K562 (cell line): ENCODE data around the gene CAGE1. TPM values are rescaled to one million over a fixed set of nuclear protein-coding genes. Genes with fewer than 3 reads are reported as not detected.

Experiments used
- ATAC-seq: fragments of 200-7000 bp; cut with Tn5 transposase; 3 replicates; pipeline ENCODE4 v1.9.1; 2020; ENCODE audit warnings: moderate library complexity
- BruUV-seq: library from RNA; stranded (reverse); fragments of 400-500 nt; replicated peaks from 2 replicates; lab custom pipeline; 2021; lab: Mats Ljungman, UMichigan
- CTCF ChIA-PET: fragments of 300-600 bp; formaldehyde crosslinking; extraction: SDS; loops from one replicate; lab custom pipeline; 2021; ENCODE audit warnings: low intra/inter-chr PET ratio; lab: Yijun Ruan, JAX
- POLR2A ChIA-PET: fragments of 300-600, 350-650 bp; sonication (Branson Sonifier 250); formaldehyde crosslinking; extraction: SDS; loops from one replicate; lab custom pipeline; 2021; ENCODE audit warnings: antibody characterized with exemption, inconsistent platforms; lab: Yijun Ruan, JAX
- DNase-seq, 4 experiments: peaks; one replicate each; pipeline versions ENCODE4 v3.0.0 to v3.0.0-alpha.2; 2011 to 2018; ENCODE audit warnings: low spot score in 3 of 4, mixed read lengths in 3 of 4; ENCODE audit errors: extremely low read depth in 1 of 4
- FAIRE-seq: peaks from 2 replicates; lab custom pipeline; 2011; peaks lifted over from hg19 to GRCh38; lab: Jason Lieb, UNC
- H2AFZ ChIP-seq: 2 replicates; pipeline ENCODE4 v1.6.0; 2011; ENCODE audit warnings: low read depth, low read length, control low read depth, inconsistent platforms
- H3K27ac ChIP-seq: fragments of 200-600 bp; 3 replicates; pipeline ENCODE4 v1.8.0; 2011; ENCODE audit warnings: low read depth, mild to moderate bottlenecking, control low read depth, inconsistent platforms, low read length, moderate library complexity, mixed read lengths; ENCODE audit errors: extremely low read depth
- H3K27me3 ChIP-seq, 2 experiments: fragments of 300-600 bp in 1 of 2; 2 replicates in 1 of 2; 3 replicates in 1 of 2; pipeline versions ENCODE4 v1.6.0 to v1.8.0; 2011; ENCODE audit warnings: inconsistent platforms in 2 of 2, low read length in 2 of 2, mild to moderate bottlenecking in 1 of 2, mixed read lengths in 1 of 2, moderate library complexity in 1 of 2; ENCODE audit not compliant: control insufficient read depth in 2 of 2, insufficient read depth in 2 of 2
- H3K36me3 ChIP-seq: fragments of 300-600 bp; 3 replicates; pipeline ENCODE4 v1.8.0; 2011; ENCODE audit warnings: mild to moderate bottlenecking, low read length, inconsistent platforms; ENCODE audit not compliant: control insufficient read depth, insufficient read depth
- H3K4me1 ChIP-seq, 2 experiments: fragments of 200-600 bp in 1 of 2; replicated peaks in 1 of 2; 2 replicates in 1 of 2; 3 replicates in 1 of 2; pipeline versions ENCODE4 v1.5.1 to v1.8.0; 2011; ENCODE audit warnings: inconsistent platforms in 2 of 2, low read length in 2 of 2, mild to moderate bottlenecking in 1 of 2, mixed read lengths in 1 of 2, moderate library complexity in 1 of 2; ENCODE audit not compliant: control insufficient read depth in 2 of 2, insufficient read depth in 2 of 2
- H3K4me2 ChIP-seq: 2 replicates; pipeline ENCODE4 v1.6.1; 2011; ENCODE audit warnings: low read length, control low read depth, inconsistent platforms, mixed read lengths; ENCODE audit not compliant: insufficient read depth
- H3K4me3 ChIP-seq: fragments of 200-600 bp; sonication (generic), shearing (Covaris generic); 2 replicates; pipeline ENCODE4 v1.5.1; 2016; ENCODE audit warnings: control low read depth, inconsistent platforms
- H3K79me2 ChIP-seq: fragments of 200-600 bp; 3 replicates; pipeline ENCODE4 v1.8.0; 2011; ENCODE audit warnings: low read length, inconsistent platforms; ENCODE audit not compliant: control insufficient read depth, insufficient read depth
- H3K9ac ChIP-seq, 2 experiments: 2 replicates each; pipeline versions ENCODE4 v1.6.0 to v1.6.1; 2011; ENCODE audit warnings: low read depth in 2 of 2, low read length in 2 of 2, control low read depth in 1 of 2, inconsistent platforms in 1 of 2, mild to moderate bottlenecking in 1 of 2, mixed read lengths in 1 of 2; ENCODE audit not compliant: insufficient read depth in 1 of 2
- H3K9me1 ChIP-seq: one replicate; pipeline ENCODE4 v1.6.0; 2011; ENCODE audit warnings: inconsistent platforms, mild to moderate bottlenecking, low read length, moderate library complexity; ENCODE audit not compliant: control insufficient read depth, insufficient read depth
- H3K9me3 ChIP-seq: replicated peaks from 2 replicates; pipeline ENCODE4 v1.5.1; 2011; ENCODE audit warnings: low read depth, low read length, inconsistent platforms; ENCODE audit not compliant: control insufficient read depth, insufficient read depth
- H4K20me1 ChIP-seq: replicated peaks from 2 replicates; pipeline ENCODE4 v1.6.1; 2011; ENCODE audit warnings: low read length, inconsistent platforms, mixed read lengths; ENCODE audit not compliant: control insufficient read depth, insufficient read depth
- CSDE1 ChIP-seq, 2 experiments: fragments of 450-650 bp; IDR thresholded peaks; 2 replicates each; pipeline ENCODE4 v1.6.1; 2016; ENCODE audit warnings: mild to moderate bottlenecking in 1 of 2
- EGR1 ChIP-seq: fragments of 450-650 bp; conservative IDR thresholded peaks from 2 replicates; pipeline ENCODE4 v1.6.1; 2017; ENCODE audit warnings: mild to moderate bottlenecking
- HDAC1 ChIP-seq, 2 experiments: fragments of 450-650 bp; IDR thresholded peaks; 2 replicates each; pipeline ENCODE4 v1.6.1; 2016 to 2017; ENCODE audit warnings: inconsistent platforms in 1 of 2, mild to moderate bottlenecking in 1 of 2, moderate library complexity in 1 of 2
- JUNB ChIP-seq: fragments of 450-650 bp; formaldehyde crosslinking; conservative IDR thresholded peaks from 2 replicates; pipeline ENCODE4 v1.4.0; 2020; ENCODE audit warnings: mild to moderate bottlenecking
- KLF6 ChIP-seq: fragments of 250-450 bp; sonication (Bioruptor Pico); IDR thresholded peaks from 2 replicates; pipeline ENCODE4 v1.4.0; 2020; ENCODE audit warnings: mild to moderate bottlenecking, moderate library complexity, borderline replicate concordance
- MXI1 ChIP-seq: IDR thresholded peaks from 2 replicates; pipeline ENCODE4 v1.6.1; 2011; ENCODE audit warnings: low read depth, mild to moderate bottlenecking, improper control_type of control experiment, low read length
- PHF21A ChIP-seq: fragments of 450-650 bp; IDR thresholded peaks from 2 replicates; pipeline ENCODE4 v1.6.1; 2017; ENCODE audit warnings: low read depth, borderline replicate concordance
- PML ChIP-seq: IDR thresholded peaks from 2 replicates; pipeline ENCODE4 v1.6.1; 2012; ENCODE audit warnings: low read length, inconsistent platforms
- SAP30 ChIP-seq: fragments of 200-600 bp; sonication (generic); IDR thresholded peaks from 2 replicates; pipeline ENCODE4 v1.6.1; 2012; ENCODE audit warnings: borderline replicate concordance, low read depth, mild to moderate bottlenecking, moderate library complexity, low read length, control low read depth, inconsistent platforms; ENCODE audit not compliant: insufficient read depth, poor library complexity, severe bottlenecking
- TOE1 ChIP-seq, 2 experiments: fragments of 450-650 bp in 1 of 2; sonication (generic) in 1 of 2; formaldehyde crosslinking in 1 of 2; IDR thresholded peaks; 2 replicates each; pipeline versions ENCODE4 v1.7.1 to v1.8.0; 2016 to 2022; ENCODE audit warnings: borderline replicate concordance in 2 of 2, mild to moderate bottlenecking in 2 of 2, antibody characterized with exemption in 1 of 2, inconsistent platforms in 1 of 2, low read depth in 1 of 2, missing genetic modification reagents in 1 of 2, moderate library complexity in 1 of 2
- YY1 ChIP-seq, 3 experiments: IDR thresholded peaks; 2 replicates each; pipeline ENCODE4 v1.6.1; 2011; ENCODE audit warnings: low read length in 2 of 3, mild to moderate bottlenecking in 2 of 3, moderate library complexity in 2 of 3, borderline replicate concordance in 1 of 3, control low read depth in 1 of 3, low read depth in 1 of 3; ENCODE audit not compliant: insufficient read depth in 3 of 3, insufficient replicate concordance in 2 of 3, control insufficient read depth in 1 of 3, insufficient read length in 1 of 3; ENCODE audit errors: extremely low read depth in 1 of 3
- ZNF79 ChIP-seq: fragments of 250-450 bp; sonication (Bioruptor Pico); IDR thresholded peaks from 2 replicates; pipeline ENCODE4 v1.4.0; 2020; ENCODE audit warnings: low read depth, mild to moderate bottlenecking, moderate library complexity
- WGBS: fragments of 100-300 bp; shearing (Covaris generic); methylation state at CpG from one replicate; pipeline ENCODE4 v1.1.6; 2016; ENCODE audit warnings: low coverage, mixed read lengths; ENCODE audit not compliant: insufficient coverage; ENCODE audit errors: missing lambda C conversion rate; 5-methylcytosine and 5-hydroxymethylcytosine counted together
- in situ Hi-C: fragments of 300-500 bp; cut with MboI; formaldehyde crosslinking; loops from 4 replicates; pipeline ENCODE4 v1.15.0; 2018; ENCODE audit warnings: inconsistent platforms, mixed read lengths
- intact Hi-C: fragments of 100-400 bp; cut with micrococcal nuclease; formaldehyde crosslinking; loops from 2 replicates; pipeline ENCODE4 v1.14.2; 2022
- polyA plus RNA-seq, 8 experiments: library from polyadenylated mRNA; depleted of rRNA in 4 of 8; stranded (reverse) in 5 of 8; unstranded in 3 of 8; fragments of >200 nt; fragmentation: Nextera tagmentation in 2 of 8; fragmentation: Illumina TruSeq in 1 of 8; extraction: Ambion mirVana in 2 of 8; extraction: Trizol in 1 of 8; gene quantifications; 2 replicates each; pipeline versions ENCODE4 v1.2.1 to v1.2.3, GENCODE V29; 2011 to 2014; ENCODE audit warnings: inconsistent platforms in 1 of 8, missing spikeins in 1 of 8
- total RNA-seq, 7 experiments: library from RNA; depleted of rRNA in 6 of 7; stranded (reverse); fragments of >200 nt in 6 of 7; fragmentation: Illumina TruSeq in 2 of 7; extraction: Trizol in 2 of 7; gene quantifications; 2 replicates each; pipeline versions ENCODE4 v1.2.1 to v1.2.3, GENCODE V29; 2011 to 2021; ENCODE audit warnings: low replicate concordance in 1 of 7
- TF ChIP-seq, protein P1 (sequence below): IDR thresholded peaks from 2 replicates; pipeline ENCODE4 v1.6.1; 2012; ENCODE audit warnings: low read depth, low read length, improper control_type of control experiment, borderline replicate concordance
- TF ChIP-seq, protein P2 (sequence below): fragments of 250-450 bp; sonication (Bioruptor Pico); IDR thresholded peaks from 2 replicates; pipeline ENCODE4 v1.5.0; 2020; ENCODE audit warnings: mild to moderate bottlenecking
- TF ChIP-seq, protein P3 (sequence below), 2 experiments: fragments of 450-650 bp in 1 of 2; sonication (generic) in 1 of 2; formaldehyde crosslinking in 1 of 2; IDR thresholded peaks in 1 of 2; conservative IDR thresholded peaks in 1 of 2; 2 replicates each; pipeline versions ENCODE4 v1.6.1 to v1.8.1; 2016 to 2023; ENCODE audit warnings: mild to moderate bottlenecking in 2 of 2, moderate library complexity in 2 of 2, inconsistent platforms in 1 of 2, missing genetic modification reagents in 1 of 2

CAGE1 gene
- total and polyA plus RNA-seq, 9 of the 15 experiments (the other 6 are each of a cell fraction or from before 2014, with no cell fraction given), result 0.13 to 0.33 (median 0.18) TPM; not detected in 4

DNA sequence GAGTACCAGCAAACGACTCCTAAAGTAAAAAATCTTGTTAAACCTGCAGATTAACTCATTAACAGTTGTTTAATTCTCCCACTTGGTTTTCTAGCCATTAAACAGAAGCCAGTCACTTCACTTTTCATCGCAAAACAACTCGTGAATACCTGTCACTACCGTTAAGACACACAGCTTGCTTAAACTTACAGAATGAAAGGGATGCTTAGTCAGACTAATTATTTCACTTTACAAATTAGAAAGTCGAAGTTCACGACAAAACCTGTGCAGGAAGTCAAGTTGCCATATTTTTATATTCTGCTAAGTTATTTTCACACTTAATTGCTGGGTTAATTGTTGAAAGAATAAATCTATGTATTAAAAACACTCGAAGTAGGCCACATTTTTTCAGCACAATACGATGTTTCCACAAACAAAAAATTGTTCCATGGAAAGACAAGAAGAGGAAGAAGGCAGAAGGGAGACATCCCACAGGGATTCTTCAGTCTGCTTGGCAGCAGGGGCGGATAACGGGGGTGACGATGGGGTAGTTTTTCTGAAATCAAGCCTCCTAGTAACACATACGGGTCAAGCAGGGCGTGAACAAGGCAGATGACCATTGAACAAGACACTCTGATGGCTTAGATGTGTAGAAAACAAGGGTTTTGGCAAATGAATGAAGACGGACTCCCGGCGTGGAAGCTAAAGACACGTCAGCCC is 77.5 kb downstream of the CAGE1 start:
- no peaks in the 10 kb centered on the region for H3K9me1 ChIP-seq
- no peaks in the 10 kb centered on the region for H3K27me3 ChIP-seq
- no TSS peak for BruUV-seq
- peak overlapping the region; percentile 90 for H2AFZ ChIP-seq
- no peak for DNase-seq
- in situ Hi-C loops, result no loop called here
- under 1% methylated on average over 17 of the region's 17 CpGs for WGBS
- ATAC-seq, result peak; percentile 23; the same call in 1 of the 3 replicates
- ChIA-PET POLR2A (interaction anchor here (0.6 to 2.5 kb wide), 6 partner anchors 9 to 182 kb away, joined by 3 to 14 read pairs (median 7); no protein-coding TSS in a partner anchor), CTCF (no interaction called here)
- no peaks in the 10 kb centered on the region; the same call in 1 of the 2 replicates for H4K20me1 ChIP-seq
- peaks cover 3% of the 10 kb centered on the region; the same call in 1 of the 2 replicates for H3K9me3 ChIP-seq
- H3K27ac ChIP-seq, result peak overlapping the region; percentile 81
- intact Hi-C loops, result loop anchor here (2.0 kb wide), 1 partner anchor 27 kb away; no protein-coding TSS in a partner anchor
- peak overlapping the region; percentile 98 for H3K4me2 ChIP-seq
- peak; percentile 51 for FAIRE-seq
- H3K79me2 ChIP-seq, result peaks cover 60% of the 10 kb centered on the region
- peaks cover 41% of the 10 kb centered on the region for H3K36me3 ChIP-seq
- H3K9ac ChIP-seq, result peak overlapping the region; percentile 92 to 95
- peaks cover 19 to 28% of the 10 kb centered on the region in 2 experiments; a peak in 4 of 5 replicates for H3K4me1 ChIP-seq
- H3K4me3 ChIP-seq, result peak overlapping the region; percentile 93
- peak; percentile 99 for TF ChIP-seq SAP30
- peak; percentile 18 to 98; a peak in 3 of 4 replicates for TF ChIP-seq HDAC1 (IDR thresholded peaks at IDR 0.05)
- TF ChIP-seq PML, result peak; percentile 16; the same call in 1 of the 2 replicates
- no peak for TF ChIP-seq PHF21A
- peak; percentile 24; the same call in 1 of the 2 replicates for TF ChIP-seq EGR1
- TF ChIP-seq, protein P1, sequence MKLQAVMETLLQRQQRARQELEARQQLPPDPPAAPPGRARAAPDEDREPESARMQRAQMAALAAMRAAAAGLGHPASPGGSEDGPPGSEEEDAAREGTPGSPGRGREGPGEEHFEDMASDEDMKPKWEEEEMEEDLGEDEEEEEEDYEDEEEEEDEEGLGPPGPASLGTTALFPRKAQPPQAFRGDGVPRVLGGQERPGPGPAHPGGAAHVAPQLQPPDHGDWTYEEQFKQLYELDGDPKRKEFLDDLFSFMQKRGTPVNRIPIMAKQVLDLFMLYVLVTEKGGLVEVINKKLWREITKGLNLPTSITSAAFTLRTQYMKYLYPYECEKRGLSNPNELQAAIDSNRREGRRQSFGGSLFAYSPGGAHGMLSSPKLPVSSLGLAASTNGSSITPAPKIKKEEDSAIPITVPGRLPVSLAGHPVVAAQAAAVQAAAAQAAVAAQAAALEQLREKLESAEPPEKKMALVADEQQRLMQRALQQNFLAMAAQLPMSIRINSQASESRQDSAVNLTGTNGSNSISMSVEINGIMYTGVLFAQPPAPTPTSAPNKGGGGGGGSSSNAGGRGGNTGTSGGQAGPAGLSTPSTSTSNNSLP, result no peak
- no peak for TF ChIP-seq JUNB (CRISPR knock-in tag)
- TF ChIP-seq ZNF79, result no peak
- TF ChIP-seq, protein P2, sequence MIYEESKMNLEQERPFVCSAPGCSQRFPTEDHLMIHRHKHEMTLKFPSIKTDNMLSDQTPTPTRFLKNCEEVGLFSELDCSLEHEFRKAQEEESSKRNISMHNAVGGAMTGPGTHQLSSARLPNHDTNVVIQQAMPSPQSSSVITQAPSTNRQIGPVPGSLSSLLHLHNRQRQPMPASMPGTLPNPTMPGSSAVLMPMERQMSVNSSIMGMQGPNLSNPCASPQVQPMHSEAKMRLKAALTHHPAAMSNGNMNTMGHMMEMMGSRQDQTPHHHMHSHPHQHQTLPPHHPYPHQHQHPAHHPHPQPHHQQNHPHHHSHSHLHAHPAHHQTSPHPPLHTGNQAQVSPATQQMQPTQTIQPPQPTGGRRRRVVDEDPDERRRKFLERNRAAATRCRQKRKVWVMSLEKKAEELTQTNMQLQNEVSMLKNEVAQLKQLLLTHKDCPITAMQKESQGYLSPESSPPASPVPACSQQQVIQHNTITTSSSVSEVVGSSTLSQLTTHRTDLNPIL (CRISPR knock-in tag), result no peak
- no peak for TF ChIP-seq CSDE1 (IDR thresholded peaks at IDR 0.05)
- no peak for TF ChIP-seq MXI1
- no peak for TF ChIP-seq YY1 (IDR thresholded peaks at IDR 0.05; ENCODE audit: borderline replicate concordance in 1 of 3, control insufficient read depth in 1 of 3, extremely low read depth in 1 of 3, insufficient read depth in 3 of 3, insufficient read length in 1 of 3, insufficient replicate concordance in 2 of 3, low read depth in 1 of 3, low read length in 2 of 3)
- no peak for TF ChIP-seq KLF6 (CRISPR knock-in tag)
- TF ChIP-seq TOE1 (IDR thresholded peaks at IDR 0.05; ENCODE audit: borderline replicate concordance), result no peak
- no peak for TF ChIP-seq TOE1 (CRISPR knock-in tag; IDR thresholded peaks at IDR 0.05; ENCODE audit: borderline replicate concordance, low read depth)
- TF ChIP-seq, protein P3, sequence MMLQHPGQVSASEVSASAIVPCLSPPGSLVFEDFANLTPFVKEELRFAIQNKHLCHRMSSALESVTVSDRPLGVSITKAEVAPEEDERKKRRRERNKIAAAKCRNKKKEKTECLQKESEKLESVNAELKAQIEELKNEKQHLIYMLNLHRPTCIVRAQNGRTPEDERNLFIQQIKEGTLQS (IDR thresholded peaks at IDR 0.05), result no peak
- TF ChIP-seq, protein P3 (CRISPR knock-in tag; conservative IDR thresholded peaks at IDR 0.05), result no peak
